Endodermal cell (in vitro differentiated cells): ENCODE results near the gene WDR35. TPM values are rescaled to one million over a fixed set of nuclear protein-coding genes. Genes with fewer than 3 reads are reported as not detected.

Experiments used
- DNase-seq: peaks from one replicate; pipeline ENCODE4 v3.0.0-alpha.2; 2017
- H3K27ac ChIP-seq: 2 replicates; pipeline ENCODE4 v1.5.1; 2013; ENCODE audit warnings: mild to moderate bottlenecking, low read depth, low read length, moderate library complexity
- H3K27me3 ChIP-seq: 2 replicates; pipeline ENCODE4 v1.6.1; 2013; ENCODE audit warnings: mild to moderate bottlenecking, low read length, moderate library complexity; ENCODE audit not compliant: insufficient read depth, control insufficient read depth, poor library complexity, severe bottlenecking
- H3K36me3 ChIP-seq: 2 replicates; pipeline ENCODE4 v1.7.0; 2013; ENCODE audit warnings: mild to moderate bottlenecking, low read length, moderate library complexity; ENCODE audit not compliant: control insufficient read depth, insufficient read depth
- H3K4me1 ChIP-seq: one replicate; pipeline ENCODE4 v1.7.0; 2013; ENCODE audit warnings: low read length; ENCODE audit not compliant: control insufficient read depth, insufficient read depth
- H3K4me3 ChIP-seq: 2 replicates; pipeline ENCODE4 v1.5.1; 2013; ENCODE audit warnings: mild to moderate bottlenecking, low read length, moderate library complexity
- H3K9ac ChIP-seq: 2 replicates; pipeline ENCODE4 v1.6.1; 2013; ENCODE audit warnings: mild to moderate bottlenecking, low read length, moderate library complexity; ENCODE audit not compliant: poor library complexity, severe bottlenecking; ENCODE audit errors: extremely low read depth
- H3K9me3 ChIP-seq: 2 replicates; pipeline ENCODE4 v1.6.1; 2013; ENCODE audit warnings: mild to moderate bottlenecking, low read length, moderate library complexity; ENCODE audit not compliant: control insufficient read depth
- H3K27ac Mint-ChIP-seq: 2 replicates; pipeline ENCODE4 v1.8.0; 2020; ENCODE audit warnings: mixed read lengths
- H3K27me3 Mint-ChIP-seq: 2 replicates; pipeline ENCODE4 v1.8.0; 2021; ENCODE audit warnings: mild to moderate bottlenecking, mixed read lengths; ENCODE audit not compliant: insufficient read depth
- H3K36me3 Mint-ChIP-seq: 2 replicates; pipeline ENCODE4 v1.8.0; 2020; ENCODE audit warnings: low read depth, mixed read lengths
- H3K4me1 Mint-ChIP-seq: 2 replicates; pipeline ENCODE4 v1.8.0; 2020; ENCODE audit warnings: mixed read lengths
- H3K4me3 Mint-ChIP-seq: 2 replicates; pipeline ENCODE4 v1.8.0; 2020; ENCODE audit warnings: mild to moderate bottlenecking, moderate library complexity, mixed read lengths
- H3K9me3 Mint-ChIP-seq: 2 replicates; pipeline ENCODE4 v1.8.0; 2020; ENCODE audit warnings: mild to moderate bottlenecking, mixed read lengths
- WGBS, 2 experiments: methylation state at CpG; one replicate each; pipeline versions ENCODE4 v1.1.5 to v1.1.7; 2013; ENCODE audit warnings: missing lambda C conversion rate in 2 of 2, mixed read lengths in 1 of 2; ENCODE audit not compliant: insufficient coverage in 1 of 2, insufficient read length in 1 of 2; 5-methylcytosine and 5-hydroxymethylcytosine counted together
- total RNA-seq, 2 donors: library from RNA; stranded (reverse); fragmentation: NEBNext Ultra II Directional in 1 of 2; extraction: Animal tissue kit (Norgen Biotek cat#: 25700) in 1 of 2; gene quantifications; 2 replicates in 1 of 2; 3 replicates in 1 of 2; pipeline ENCODE4 v1.2.1, GENCODE V29; 2021
- TF ChIP-seq, protein P1 (sequence below): fragments of 200-600 bp; sonication (generic); conservative IDR thresholded peaks from 2 replicates; pipeline ENCODE4 v1.5.0; 2021; ENCODE audit warnings: antibody characterized with exemption, mild to moderate bottlenecking

WDR35 gene
- total RNA-seq, 2 donors from 2014 or later: 11.3 to 13.5 TPM

GRCh38 chr2:20030224-20030623 is 40.3 kb upstream of the WDR35 start:
- no peak overlapping the region for H3K27ac ChIP-seq
- H3K4me3 Mint-ChIP-seq: no peak overlapping the region
- H3K9ac ChIP-seq: no peak overlapping the region
- H3K36me3 ChIP-seq: peaks cover 85% of the 10 kb centered on the region
- no peak for DNase-seq
- TF ChIP-seq, protein P1, sequence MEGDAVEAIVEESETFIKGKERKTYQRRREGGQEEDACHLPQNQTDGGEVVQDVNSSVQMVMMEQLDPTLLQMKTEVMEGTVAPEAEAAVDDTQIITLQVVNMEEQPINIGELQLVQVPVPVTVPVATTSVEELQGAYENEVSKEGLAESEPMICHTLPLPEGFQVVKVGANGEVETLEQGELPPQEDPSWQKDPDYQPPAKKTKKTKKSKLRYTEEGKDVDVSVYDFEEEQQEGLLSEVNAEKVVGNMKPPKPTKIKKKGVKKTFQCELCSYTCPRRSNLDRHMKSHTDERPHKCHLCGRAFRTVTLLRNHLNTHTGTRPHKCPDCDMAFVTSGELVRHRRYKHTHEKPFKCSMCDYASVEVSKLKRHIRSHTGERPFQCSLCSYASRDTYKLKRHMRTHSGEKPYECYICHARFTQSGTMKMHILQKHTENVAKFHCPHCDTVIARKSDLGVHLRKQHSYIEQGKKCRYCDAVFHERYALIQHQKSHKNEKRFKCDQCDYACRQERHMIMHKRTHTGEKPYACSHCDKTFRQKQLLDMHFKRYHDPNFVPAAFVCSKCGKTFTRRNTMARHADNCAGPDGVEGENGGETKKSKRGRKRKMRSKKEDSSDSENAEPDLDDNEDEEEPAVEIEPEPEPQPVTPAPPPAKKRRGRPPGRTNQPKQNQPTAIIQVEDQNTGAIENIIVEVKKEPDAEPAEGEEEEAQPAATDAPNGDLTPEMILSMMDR: no peak
- H3K27me3 ChIP-seq: no peaks in the 10 kb centered on the region
- H3K4me1 ChIP-seq: no peaks in the 10 kb centered on the region
- H3K36me3 Mint-ChIP-seq: peaks cover 78% of the 10 kb centered on the region
- no peaks in the 10 kb centered on the region for H3K27me3 Mint-ChIP-seq
- no peak overlapping the region for H3K27ac Mint-ChIP-seq
- no peak overlapping the region for H3K4me3 ChIP-seq
- 87 to 88% methylated on average over 5 to 6 of the region's 6 CpGs for WGBS, 2 experiments
- H3K9me3 ChIP-seq: peaks cover 9% of the 10 kb centered on the region
- peaks cover 1% of the 10 kb centered on the region for H3K9me3 Mint-ChIP-seq
- H3K4me1 Mint-ChIP-seq: peaks cover 2% of the 10 kb centered on the region

- Histone ChIP-seq H3K4me1 (no peaks in the 10 kb centered on the region), H3K27ac (no peak overlapping the region), H3K27me3 (no peaks in the 10 kb centered on the region), H3K36me3 (peaks cover 80% of the 10 kb centered on the region), H3K9me3 (peaks cover 15% of the 10 kb centered on the region), H3K4me3 (no peak overlapping the region), H3K9ac (no peak overlapping the region)
- Mint-ChIP-seq H3K9me3 (peaks cover 2% of the 10 kb centered on the region), H3K27me3 (no peaks in the 10 kb centered on the region), H3K4me1 (no peaks in the 10 kb centered on the region), H3K4me3 (no peak overlapping the region), H3K36me3 (peaks cover 75% of the 10 kb centered on the region), H3K27ac (no peak overlapping the region)
- DNase-seq: no peak
- WGBS, 2 experiments: 95 to 100% methylated on average over 3 of the region's 3 CpGs
- TF ChIP-seq, protein P1: no peak
These were observed 38.0 kb upstream of the WDR35 start for GRCh38 chr2:20027705-20028434.

DNA sequence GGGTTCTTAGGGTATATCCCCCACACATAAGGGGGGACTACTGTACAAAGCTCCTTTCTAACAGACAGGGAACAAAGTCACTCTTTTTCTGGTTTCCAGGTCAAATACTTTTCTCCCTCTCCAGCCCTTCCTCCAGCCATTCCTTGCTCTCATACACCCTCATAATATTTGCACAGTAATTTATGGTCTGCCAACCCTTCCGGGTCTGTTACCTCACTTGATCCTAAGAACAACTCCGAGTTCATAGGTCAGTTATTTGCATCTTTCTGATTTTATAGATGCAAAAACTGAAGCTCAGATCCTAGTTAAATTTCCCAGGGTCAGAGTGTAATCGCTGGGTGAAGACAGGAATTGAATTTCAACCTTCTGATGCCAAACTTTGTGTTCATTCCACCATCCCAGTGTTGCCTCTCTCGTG is 37.4 kb upstream of the WDR35 start:
- Histone ChIP-seq H3K27me3 (no peaks in the 10 kb centered on the region), H3K9ac (no peak overlapping the region), H3K36me3 (peaks cover 74% of the 10 kb centered on the region), H3K4me3 (no peak overlapping the region), H3K4me1 (no peaks in the 10 kb centered on the region), H3K9me3 (peaks cover 21% of the 10 kb centered on the region), H3K27ac (no peak overlapping the region)
- Mint-ChIP-seq H3K36me3 (peaks cover 74% of the 10 kb centered on the region), H3K27me3 (no peaks in the 10 kb centered on the region), H3K4me1 (no peaks in the 10 kb centered on the region), H3K4me3 (no peak overlapping the region), H3K27ac (no peak overlapping the region), H3K9me3 (peaks cover 6% of the 10 kb centered on the region)
- 70 to 71% methylated on average over 4 of the region's 4 CpGs for WGBS, 2 experiments
- TF ChIP-seq, protein P1: no peak
- no peak for DNase-seq
